GM10248 (cell line): ENCODE measurements around the gene SLC9A7.
A peak's percentile ranks its signal among the peaks of the same experiment; 100 is the strongest.

Source experiments
- CTCF ChIA-PET: fragments of 300-600 bp; sonication (Branson Sonifier 250); formaldehyde crosslinking; extraction: SDS; loops from one replicate; lab custom pipeline; 2021; ENCODE audit warnings: antibody characterized with exemption; lab: Yijun Ruan, JAX
- POLR2A ChIA-PET: fragments of 350-650 bp; sonication (Branson Sonifier 250); formaldehyde crosslinking; extraction: SDS; loops from one replicate; lab custom pipeline; 2020; ENCODE audit warnings: antibody characterized with exemption; lab: Yijun Ruan, JAX
- DNase-seq: peaks from one replicate; pipeline ENCODE4 v3.0.0; 2012; ENCODE audit errors: extremely low spot score
- TF ChIP-seq, protein P1 (sequence below): IDR thresholded peaks from 2 replicates; pipeline ENCODE4 v1.5.1; 2012; ENCODE audit warnings: mild to moderate bottlenecking, low read depth; ENCODE audit errors: extremely low read depth, missing control alignments, control extremely low read depth

The SLC9A7 gene

DNA sequence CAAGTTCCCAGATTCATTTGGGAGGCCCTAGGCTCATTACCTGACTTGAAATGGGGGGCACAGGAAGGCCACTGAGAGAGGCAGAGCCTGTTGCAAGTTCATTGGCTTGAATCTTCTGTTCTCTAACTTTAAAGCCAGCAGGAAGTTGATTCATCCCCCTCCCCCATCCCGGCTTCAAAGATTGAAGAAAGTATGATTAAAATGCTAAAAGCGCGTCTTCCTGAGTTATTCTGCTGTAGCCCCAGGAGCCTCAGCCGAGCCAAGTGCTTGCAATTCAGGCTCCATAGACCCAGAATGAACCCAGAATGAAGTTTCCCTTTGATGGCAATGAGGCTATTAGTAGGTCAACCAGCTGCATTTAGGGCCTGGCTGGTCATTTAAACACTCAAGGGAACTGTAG lies 170.7 kb downstream of the SLC9A7 start:
- CTCF ChIA-PET, result interaction anchor here (1.5 to 1.7 kb wide), 2 partner anchors 11 to 113 kb away, joined by 3 to 4 read pairs; no protein-coding TSS in a partner anchor
- POLR2A ChIA-PET, result no interaction called here
- DNase-seq, result no peak
- TF ChIP-seq, protein P1, sequence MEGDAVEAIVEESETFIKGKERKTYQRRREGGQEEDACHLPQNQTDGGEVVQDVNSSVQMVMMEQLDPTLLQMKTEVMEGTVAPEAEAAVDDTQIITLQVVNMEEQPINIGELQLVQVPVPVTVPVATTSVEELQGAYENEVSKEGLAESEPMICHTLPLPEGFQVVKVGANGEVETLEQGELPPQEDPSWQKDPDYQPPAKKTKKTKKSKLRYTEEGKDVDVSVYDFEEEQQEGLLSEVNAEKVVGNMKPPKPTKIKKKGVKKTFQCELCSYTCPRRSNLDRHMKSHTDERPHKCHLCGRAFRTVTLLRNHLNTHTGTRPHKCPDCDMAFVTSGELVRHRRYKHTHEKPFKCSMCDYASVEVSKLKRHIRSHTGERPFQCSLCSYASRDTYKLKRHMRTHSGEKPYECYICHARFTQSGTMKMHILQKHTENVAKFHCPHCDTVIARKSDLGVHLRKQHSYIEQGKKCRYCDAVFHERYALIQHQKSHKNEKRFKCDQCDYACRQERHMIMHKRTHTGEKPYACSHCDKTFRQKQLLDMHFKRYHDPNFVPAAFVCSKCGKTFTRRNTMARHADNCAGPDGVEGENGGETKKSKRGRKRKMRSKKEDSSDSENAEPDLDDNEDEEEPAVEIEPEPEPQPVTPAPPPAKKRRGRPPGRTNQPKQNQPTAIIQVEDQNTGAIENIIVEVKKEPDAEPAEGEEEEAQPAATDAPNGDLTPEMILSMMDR, result no peak

DNA sequence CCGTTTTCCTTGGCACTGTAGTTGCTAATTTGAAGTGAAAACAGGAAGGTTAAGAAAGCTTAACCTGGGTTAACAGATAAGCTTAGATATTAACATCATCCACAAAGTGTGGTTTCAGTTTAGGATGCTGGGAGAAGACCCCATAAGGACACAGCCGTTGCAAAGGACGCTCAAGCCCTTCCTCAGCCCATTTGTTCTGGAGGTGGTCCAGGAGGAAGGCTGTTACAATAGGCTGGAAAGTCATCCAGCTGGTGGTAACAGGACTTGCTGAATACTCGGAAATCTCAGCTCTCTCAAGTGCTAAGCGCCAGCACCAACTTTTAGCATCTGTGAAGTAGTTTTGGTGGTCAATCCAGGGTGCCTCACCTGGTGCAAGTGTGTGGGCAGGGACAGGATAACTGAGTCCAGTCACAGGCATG lies 171.2 kb downstream of the SLC9A7 start:
- POLR2A ChIA-PET, result no interaction called here
- DNase-seq, result no peak
- TF ChIP-seq, protein P1, result no peak
- CTCF ChIA-PET, result interaction anchor here (1.5 to 1.9 kb wide), 4 partner anchors 10 to 113 kb away, joined by 3 to 8 read pairs (median 4); no protein-coding TSS in a partner anchor

DNA sequence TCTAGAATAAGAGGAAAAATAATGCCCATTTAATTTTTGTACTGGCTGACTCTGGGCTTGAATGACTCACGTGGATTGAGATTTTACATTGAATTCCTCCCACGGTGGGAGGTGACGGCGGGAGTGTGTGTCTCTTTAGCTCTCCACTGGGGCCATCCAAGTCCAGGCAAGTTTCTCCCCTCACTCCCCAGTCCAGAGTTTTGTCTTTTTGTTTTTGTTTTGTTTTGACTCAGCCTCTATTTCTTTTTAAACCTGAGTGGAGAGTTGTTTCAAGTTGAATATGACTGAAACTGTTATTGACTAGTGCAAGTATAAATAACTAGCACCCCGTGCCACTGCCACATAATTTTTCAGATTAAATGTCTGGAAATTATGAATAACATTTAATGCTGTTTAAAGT lies 171.8 kb downstream of the SLC9A7 start:
- TF ChIP-seq, protein P1, result no peak
- POLR2A ChIA-PET, result interaction anchor here (1.1 kb wide), 1 partner anchor 25 kb away, joined by 3 read pairs; no protein-coding TSS in a partner anchor
- DNase-seq, result peak; percentile 37
- CTCF ChIA-PET, result interaction anchor here (1.5 to 1.9 kb wide), 4 partner anchors 10 to 114 kb away, joined by 3 to 8 read pairs (median 4); no protein-coding TSS in a partner anchor

DNA sequence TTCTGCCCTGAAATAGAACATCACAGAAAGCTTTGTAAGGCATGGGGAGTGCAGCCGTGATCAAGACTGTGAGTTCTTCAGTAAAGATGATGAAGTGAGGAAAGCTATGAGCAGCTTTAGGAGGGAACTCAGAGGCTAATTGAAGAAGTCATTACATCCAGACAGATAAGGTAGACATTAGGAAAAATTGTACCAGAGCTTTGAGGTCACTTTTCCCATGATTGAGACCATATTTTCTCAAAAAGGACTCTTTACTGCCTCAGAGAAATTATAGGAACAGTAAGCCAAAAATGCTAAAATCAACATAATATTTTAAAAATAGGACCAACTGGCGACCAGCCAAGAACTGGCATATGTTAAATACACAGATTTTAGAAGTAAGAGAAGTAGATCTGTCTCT lies 174.2 kb downstream of the SLC9A7 start:
- no peak for DNase-seq
- TF ChIP-seq, protein P1, result no peak
- POLR2A ChIA-PET, result no interaction called here
- CTCF ChIA-PET, result no interaction called here

DNA sequence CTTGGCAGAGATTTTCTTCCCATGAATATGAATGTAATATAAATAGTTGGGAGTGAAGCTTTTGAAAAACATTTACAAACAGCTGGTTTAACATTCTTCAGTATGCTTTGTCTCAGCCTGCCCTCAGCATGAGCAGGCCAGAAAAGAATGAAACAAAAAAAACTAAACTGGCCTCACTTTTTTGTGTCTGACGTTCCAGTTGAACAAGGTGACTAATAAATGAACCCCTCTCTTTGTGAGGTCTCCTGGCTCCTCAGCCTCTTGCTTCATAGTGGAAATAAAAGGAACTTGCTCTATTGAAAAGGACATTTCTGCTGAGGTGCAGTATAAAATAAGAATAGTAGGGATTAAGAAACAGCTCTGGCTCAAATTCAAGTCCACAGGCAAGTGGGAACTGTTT lies 176.0 kb downstream of the SLC9A7 start:
- no peak for DNase-seq
- CTCF ChIA-PET, result no interaction called here
- POLR2A ChIA-PET, result no interaction called here
- TF ChIP-seq, protein P1, result no peak

DNA sequence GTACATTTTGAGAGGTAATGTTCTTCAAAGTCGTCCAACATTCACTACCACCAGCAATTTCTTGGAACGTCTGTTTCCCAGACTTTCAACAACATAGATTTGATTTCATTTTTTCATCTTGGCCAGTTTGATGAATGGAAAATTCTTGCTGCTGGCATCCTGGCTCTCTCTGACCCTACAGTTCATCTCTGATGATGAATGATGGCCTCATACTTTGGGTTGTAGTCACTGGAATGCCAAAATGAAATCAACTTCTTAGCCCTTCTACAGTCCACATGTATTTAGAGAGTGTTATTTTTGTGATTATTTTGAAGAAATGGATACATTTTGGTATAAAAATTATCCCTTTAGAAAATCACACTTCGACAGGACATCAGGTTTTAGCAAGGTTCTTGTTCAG lies 176.6 kb downstream of the SLC9A7 start:
- TF ChIP-seq, protein P1, result no peak
- CTCF ChIA-PET, result no interaction called here
- DNase-seq, result no peak
- POLR2A ChIA-PET, result no interaction called here
